GM12878 (cell line): ENCODE measurements around the gene PLEKHM3. TPM values are rescaled to one million over a fixed set of nuclear protein-coding genes. Genes with fewer than 3 reads are reported as not detected.
A peak's percentile ranks its signal among the peaks of the same experiment; 100 is the strongest.

Experiments
- BHLHE40 ChIP-seq, 2 experiments: fragments of 450-650 bp in 1 of 2; IDR thresholded peaks; 2 replicates each; pipeline ENCODE4 v1.6.1; 2011 to 2017; ENCODE audit warnings: low read depth in 2 of 2, borderline replicate concordance in 1 of 2, improper control_type of control experiment in 1 of 2, low read length in 1 of 2, mild to moderate bottlenecking in 1 of 2
- E2F8 ChIP-seq: fragments of 450-650 bp; IDR thresholded peaks from 2 replicates; pipeline ENCODE4 v1.6.1; 2018; ENCODE audit warnings: mild to moderate bottlenecking, low read depth, moderate library complexity; ENCODE audit not compliant: partially characterized antibody
- EP300 ChIP-seq, 2 experiments: fragments of 150-350 bp in 1 of 2; IDR thresholded peaks; 2 replicates each; pipeline ENCODE4 v1.6.1; 2011 to 2012; ENCODE audit warnings: low read depth in 2 of 2, low read length in 2 of 2, borderline replicate concordance in 1 of 2, improper control_type of control experiment in 1 of 2, inconsistent platforms in 1 of 2; ENCODE audit not compliant: control insufficient read depth in 1 of 2
- HDAC2 ChIP-seq: fragments of 200-600 bp; sonication (generic); IDR thresholded peaks from 2 replicates; pipeline ENCODE4 v1.6.1; 2017
- IRF4 ChIP-seq: IDR thresholded peaks from 2 replicates; pipeline ENCODE4 v1.6.1; 2011; ENCODE audit warnings: low read depth, low read length
- JUND ChIP-seq: IDR thresholded peaks from 2 replicates; pipeline ENCODE4 v1.6.1; 2012; ENCODE audit warnings: low read depth, mild to moderate bottlenecking, low read length, improper control_type of control experiment, moderate library complexity
- KLF5 ChIP-seq: fragments of 450-650 bp; IDR thresholded peaks from 2 replicates; pipeline ENCODE4 v1.6.1; 2014; ENCODE audit warnings: mild to moderate bottlenecking; ENCODE audit not compliant: partially characterized antibody
- LARP7 ChIP-seq: fragments of 450-650 bp; IDR thresholded peaks from 2 replicates; pipeline ENCODE4 v1.6.1; 2017; ENCODE audit warnings: mild to moderate bottlenecking
- MYC ChIP-seq: IDR thresholded peaks from 2 replicates; pipeline ENCODE4 v1.6.1; 2011; ENCODE audit warnings: mild to moderate bottlenecking, low read length, moderate library complexity, inconsistent platforms; ENCODE audit not compliant: insufficient read depth, insufficient replicate concordance, insufficient read length, severe bottlenecking
- NKRF ChIP-seq: fragments of 450-650 bp; conservative IDR thresholded peaks from 2 replicates; pipeline ENCODE4 v1.6.1; 2017; ENCODE audit warnings: mild to moderate bottlenecking, moderate library complexity
- PAX5 ChIP-seq: IDR thresholded peaks from 2 replicates; pipeline ENCODE4 v1.6.1; 2011; ENCODE audit warnings: low read depth, low read length, borderline replicate concordance
- POLR2A ChIP-seq: IDR thresholded peaks from 2 replicates; pipeline ENCODE4 v1.6.1; 2011; ENCODE audit warnings: low read depth, mild to moderate bottlenecking, low read length
- POLR2AphosphoS5 ChIP-seq: IDR thresholded peaks from 2 replicates; pipeline ENCODE4 v1.6.1; 2011; ENCODE audit warnings: mild to moderate bottlenecking, low read length, inconsistent platforms
- RAD21 ChIP-seq: IDR thresholded peaks from 2 replicates; pipeline ENCODE4 v1.6.1; 2011; ENCODE audit warnings: mild to moderate bottlenecking, low read depth, low read length, moderate library complexity; ENCODE audit not compliant: insufficient read depth
- RUNX3 ChIP-seq: IDR thresholded peaks from 2 replicates; pipeline ENCODE4 v1.6.1; 2012; ENCODE audit warnings: low read length, inconsistent platforms
- SP1 ChIP-seq: IDR thresholded peaks from one replicate; pipeline ENCODE4 v1.6.1; 2011; ENCODE audit warnings: low read depth, low read length
- SPI1 ChIP-seq: IDR thresholded peaks from 2 replicates; pipeline ENCODE4 v1.6.1; 2011; ENCODE audit warnings: low read depth, mild to moderate bottlenecking, low read length, moderate library complexity, borderline replicate concordance; ENCODE audit not compliant: insufficient read depth
- SRF ChIP-seq, 2 experiments: IDR thresholded peaks; 2 replicates each; pipeline ENCODE4 v1.6.1; 2011; ENCODE audit warnings: low read depth in 2 of 2, low read length in 2 of 2, mild to moderate bottlenecking in 1 of 2, moderate library complexity in 1 of 2
- TARDBP ChIP-seq: IDR thresholded peaks from 2 replicates; pipeline ENCODE4 v1.6.1; 2016; ENCODE audit warnings: borderline replicate concordance
- TCF7 ChIP-seq: IDR thresholded peaks from 2 replicates; pipeline ENCODE4 v1.6.1; 2014; ENCODE audit warnings: antibody characterized with exemption, borderline replicate concordance
- polyA plus RNA-seq, 11 experiments: library from polyadenylated mRNA; depleted of rRNA in 4 of 11; unstranded in 6 of 11; stranded (reverse) in 5 of 11; fragments of >200 nt; fragmentation: Nextera tagmentation in 4 of 11; fragmentation: Illumina TruSeq in 1 of 11; extraction: Ambion mirVana in 4 of 11; extraction: Trizol in 1 of 11; gene quantifications; 1 replicate in 1 of 11; 2 replicates in 10 of 11; pipeline versions ENCODE4 v1.2.1 to v1.2.3, GENCODE V29; 2011 to 2016; ENCODE audit warnings: inconsistent platforms in 2 of 11, missing spikeins in 2 of 11, low read depth in 1 of 11
- total RNA-seq, 4 experiments: library from RNA; depleted of rRNA in 3 of 4; stranded (reverse); fragments of >200 nt in 3 of 4; fragmentation: Illumina TruSeq in 1 of 4; extraction: Trizol in 1 of 4; gene quantifications; 2 replicates each; pipeline versions ENCODE4 v1.2.1 to v1.2.3, GENCODE V29; 2013 to 2021
- TF ChIP-seq, protein P1 (sequence below): IDR thresholded peaks from 2 replicates; pipeline ENCODE4 v1.6.1; 2012; ENCODE audit warnings: low read depth, low read length, improper control_type of control experiment
- TF ChIP-seq, protein P2 (sequence below): fragments of 450-650 bp; IDR thresholded peaks from 2 replicates; pipeline ENCODE4 v1.6.1; 2017; ENCODE audit warnings: mild to moderate bottlenecking

Gene PLEKHM3
- total and polyA plus RNA-seq, 10 of the 15 experiments (the other 5 are each of a cell fraction or from before 2014, with no cell fraction given), result 1.4 to 5.6 (median 3.0) TPM

DNA sequence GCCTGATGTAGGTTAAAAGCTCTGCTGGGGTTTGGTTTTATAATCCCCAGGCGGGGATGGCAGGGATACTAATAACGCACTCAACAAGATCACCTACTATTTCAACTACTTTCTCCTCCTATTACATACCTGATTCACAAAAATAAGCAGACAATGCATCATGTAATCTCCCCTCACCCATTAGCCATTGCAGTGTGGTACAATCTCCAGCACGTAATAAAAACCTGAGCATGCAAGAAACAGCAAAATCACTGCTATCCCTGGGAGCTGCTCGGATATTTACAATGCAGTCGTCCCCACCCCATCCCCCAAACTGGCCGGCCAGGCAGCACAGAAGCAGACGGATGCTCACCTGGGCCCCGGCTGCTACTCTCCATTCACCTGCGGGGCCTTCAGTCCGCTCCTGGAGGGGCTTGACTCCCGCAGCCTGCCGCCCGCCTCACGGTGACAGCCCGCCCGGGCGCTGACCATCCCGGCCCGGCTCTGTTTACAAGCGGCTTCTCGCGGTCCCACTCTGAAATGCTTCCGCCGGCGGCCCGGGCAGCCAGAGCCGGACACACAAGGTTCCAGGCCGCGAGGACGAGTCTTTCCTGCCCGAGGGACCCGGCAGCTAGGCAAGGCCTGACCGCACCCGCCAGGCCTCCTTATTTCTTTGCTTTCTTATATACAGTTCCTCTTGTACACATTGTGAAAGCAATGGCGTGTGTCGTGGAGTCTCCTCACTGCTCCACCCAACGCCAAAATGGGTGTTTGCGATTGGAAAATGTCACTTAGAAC, at the start of gene PLEKHM3 (continued):
- TF ChIP-seq, protein P1, sequence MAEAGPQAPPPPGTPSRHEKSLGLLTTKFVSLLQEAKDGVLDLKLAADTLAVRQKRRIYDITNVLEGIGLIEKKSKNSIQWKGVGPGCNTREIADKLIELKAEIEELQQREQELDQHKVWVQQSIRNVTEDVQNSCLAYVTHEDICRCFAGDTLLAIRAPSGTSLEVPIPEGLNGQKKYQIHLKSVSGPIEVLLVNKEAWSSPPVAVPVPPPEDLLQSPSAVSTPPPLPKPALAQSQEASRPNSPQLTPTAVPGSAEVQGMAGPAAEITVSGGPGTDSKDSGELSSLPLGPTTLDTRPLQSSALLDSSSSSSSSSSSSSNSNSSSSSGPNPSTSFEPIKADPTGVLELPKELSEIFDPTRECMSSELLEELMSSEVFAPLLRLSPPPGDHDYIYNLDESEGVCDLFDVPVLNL, result no peak
- TF ChIP-seq NKRF (peak; percentile 84), POLR2AphosphoS5 (peak; percentile 79), RAD21 (no peak), HDAC2 (0 out of 2 replicates have a peak, but pooled peaks have one; percentile 86), SPI1 (no peak; the same call in 1 of the 2 replicates), KLF5 (peak; percentile 82), SP1 (peak; percentile 73), JUND (no peak), LARP7 (peak; percentile 78), IRF4 (0 out of 2 replicates have a peak, but pooled peaks have one; percentile 20), TARDBP (0 out of 2 replicates have a peak, but pooled peaks have one; percentile 15), SRF (IDR thresholded peaks at IDR 0.05; ENCODE audit: low read depth in 2 of 2, low read length in 2 of 2) (peak; percentile 41 to 85; a peak in 3 of 4 replicates), BHLHE40 (IDR thresholded peaks at IDR 0.05; ENCODE audit: borderline replicate concordance in 1 of 2, low read depth in 2 of 2, low read length in 1 of 2) (peak; percentile 20 to 58; a peak in 3 of 4 replicates), POLR2A (peak; percentile 85), PAX5 (0 out of 2 replicates have a peak, but pooled peaks have one; percentile 58), TCF7 (no peak), RUNX3 (peak; percentile 83), E2F8 (peak; percentile 74), MYC (no peak), EP300 (IDR thresholded peaks at IDR 0.05; ENCODE audit: borderline replicate concordance in 1 of 2, control insufficient read depth in 1 of 2, low read depth in 2 of 2, low read length in 2 of 2) (peak in 1 of 2 experiments; percentile 23; a peak in 1 of 4 replicates)
- TF ChIP-seq, protein P2, sequence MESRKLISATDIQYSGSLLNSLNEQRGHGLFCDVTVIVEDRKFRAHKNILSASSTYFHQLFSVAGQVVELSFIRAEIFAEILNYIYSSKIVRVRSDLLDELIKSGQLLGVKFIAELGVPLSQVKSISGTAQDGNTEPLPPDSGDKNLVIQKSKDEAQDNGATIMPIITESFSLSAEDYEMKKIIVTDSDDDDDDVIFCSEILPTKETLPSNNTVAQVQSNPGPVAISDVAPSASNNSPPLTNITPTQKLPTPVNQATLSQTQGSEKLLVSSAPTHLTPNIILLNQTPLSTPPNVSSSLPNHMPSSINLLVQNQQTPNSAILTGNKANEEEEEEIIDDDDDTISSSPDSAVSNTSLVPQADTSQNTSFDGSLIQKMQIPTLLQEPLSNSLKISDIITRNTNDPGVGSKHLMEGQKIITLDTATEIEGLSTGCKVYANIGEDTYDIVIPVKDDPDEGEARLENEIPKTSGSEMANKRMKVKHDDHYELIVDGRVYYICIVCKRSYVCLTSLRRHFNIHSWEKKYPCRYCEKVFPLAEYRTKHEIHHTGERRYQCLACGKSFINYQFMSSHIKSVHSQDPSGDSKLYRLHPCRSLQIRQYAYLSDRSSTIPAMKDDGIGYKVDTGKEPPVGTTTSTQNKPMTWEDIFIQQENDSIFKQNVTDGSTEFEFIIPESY, result no peak
